IPS-15b (cell line): ENCODE results near the gene KCNK5.

Experiments
- H3K27me3 ChIP-seq: one replicate; pipeline ENCODE4 v1.6.1; 2013; ENCODE audit warnings: low read length; ENCODE audit not compliant: control insufficient read depth, insufficient read depth
- H3K36me3 ChIP-seq: one replicate; pipeline ENCODE4 v1.6.1; 2013; ENCODE audit warnings: low read length; ENCODE audit not compliant: control insufficient read depth, insufficient read depth
- H3K4me1 ChIP-seq: one replicate; pipeline ENCODE4 v1.6.1; 2013; ENCODE audit warnings: mild to moderate bottlenecking, low read length; ENCODE audit not compliant: control insufficient read depth, insufficient read depth
- H3K4me3 ChIP-seq: one replicate; pipeline ENCODE4 v1.5.1; 2013; ENCODE audit warnings: low read depth, low read length
- H3K9ac ChIP-seq: one replicate; pipeline ENCODE4 v1.6.1; 2013; ENCODE audit warnings: low read depth, mild to moderate bottlenecking, low read length
- H3K9me3 ChIP-seq: one replicate; pipeline ENCODE4 v1.6.1; 2013; ENCODE audit warnings: mild to moderate bottlenecking, low read length; ENCODE audit not compliant: control insufficient read depth, insufficient read depth

KCNK5 gene

DNA sequence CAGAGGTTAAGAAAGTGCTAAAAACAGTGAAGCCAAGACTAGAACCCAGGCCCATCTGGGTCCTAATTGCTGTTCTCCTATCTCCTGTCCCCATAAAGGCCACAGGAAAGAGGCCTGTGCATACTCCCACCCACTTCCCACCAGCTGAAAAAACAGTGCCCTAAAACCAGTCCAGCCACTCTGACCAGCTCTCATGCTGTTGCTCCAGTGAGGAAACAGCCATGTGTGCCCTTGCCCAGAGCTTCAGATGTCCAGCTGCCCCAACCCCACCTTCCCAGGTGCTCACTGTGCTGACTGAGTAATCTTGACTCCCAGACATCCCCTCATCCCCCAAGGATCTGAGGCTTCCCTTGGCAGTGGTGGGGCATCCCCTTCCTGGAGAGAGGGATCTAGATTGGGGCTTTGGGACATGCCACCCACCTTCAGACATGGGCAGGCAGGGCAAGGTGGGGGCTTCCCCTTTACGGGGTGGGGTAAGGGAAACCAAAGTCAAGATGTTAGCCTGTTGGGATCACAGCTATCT, 28.7 kb downstream of the KCNK5 start:
- H3K36me3 ChIP-seq = peaks cover 4% of the 10 kb centered on the region
- H3K9ac ChIP-seq = no peak overlapping the region
- H3K4me1 ChIP-seq = peaks cover 17% of the 10 kb centered on the region
- no peak overlapping the region for H3K4me3 ChIP-seq
- H3K27me3 ChIP-seq = no peaks in the 10 kb centered on the region
- no peaks in the 10 kb centered on the region for H3K9me3 ChIP-seq

DNA sequence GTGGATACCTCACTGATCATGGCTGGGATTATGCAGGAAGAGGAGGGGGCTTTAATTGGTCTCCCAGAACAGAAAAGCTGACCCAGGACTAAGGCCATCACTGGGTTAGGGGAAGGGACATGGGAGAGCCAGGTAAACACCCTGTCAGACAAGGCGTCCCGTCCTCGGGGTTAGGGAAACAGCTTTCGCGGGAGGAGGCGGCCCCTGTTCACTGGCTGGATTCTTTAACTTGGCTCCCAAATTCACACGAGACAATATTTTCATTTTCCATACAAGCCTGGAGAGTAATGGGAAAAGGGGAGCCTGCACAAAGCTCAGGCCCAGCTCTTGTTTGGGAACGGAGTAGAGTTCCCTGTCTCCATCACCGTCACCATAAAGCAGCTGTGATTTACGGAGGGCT, 29.3 kb downstream of the KCNK5 start:
- H3K4me1 ChIP-seq = peaks cover 13% of the 10 kb centered on the region
- peaks cover 10% of the 10 kb centered on the region for H3K36me3 ChIP-seq
- H3K27me3 ChIP-seq = no peaks in the 10 kb centered on the region
- no peak overlapping the region for H3K9ac ChIP-seq
- no peaks in the 10 kb centered on the region for H3K9me3 ChIP-seq
- no peak overlapping the region for H3K4me3 ChIP-seq

DNA sequence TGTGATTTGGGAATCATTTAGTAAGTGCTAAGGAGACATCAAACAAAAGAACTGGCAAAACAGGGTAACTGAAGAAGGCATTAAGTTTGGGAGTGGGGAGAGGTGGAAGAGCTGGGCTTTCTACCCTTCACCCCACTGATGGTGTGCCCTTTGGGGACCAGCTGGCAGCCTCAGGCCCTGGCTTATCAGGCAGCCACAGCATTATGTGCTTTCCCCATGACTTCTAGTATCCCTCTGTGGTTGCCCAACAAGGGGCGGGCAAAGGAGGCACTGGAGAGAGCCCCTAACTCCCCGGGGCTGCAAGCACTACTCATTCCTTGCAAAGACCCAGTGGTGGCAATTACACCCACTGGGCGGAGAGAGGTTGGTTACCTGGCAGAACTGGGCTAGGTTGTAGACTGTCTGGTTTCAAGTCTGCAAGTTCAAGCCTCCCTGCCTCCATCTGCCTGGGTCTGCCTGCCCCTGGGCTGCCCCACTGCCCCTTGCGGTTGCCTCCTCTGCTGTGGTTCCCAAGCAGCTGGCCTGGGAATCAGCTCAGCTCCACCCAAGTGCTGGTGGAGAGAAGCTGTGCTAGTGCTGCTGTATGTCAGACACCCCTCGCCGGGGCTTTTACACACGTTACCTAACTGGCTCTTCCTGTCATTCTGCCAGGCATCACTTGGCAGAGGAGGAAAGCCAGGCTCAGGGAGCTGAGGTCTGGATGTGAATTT, 29.9 kb downstream of the KCNK5 start:
- Histone ChIP-seq H3K4me3 (no peak overlapping the region), H3K4me1 (peaks cover 9% of the 10 kb centered on the region), H3K27me3 (no peaks in the 10 kb centered on the region), H3K9me3 (no peaks in the 10 kb centered on the region), H3K9ac (no peak overlapping the region), H3K36me3 (peaks cover 11% of the 10 kb centered on the region)

DNA sequence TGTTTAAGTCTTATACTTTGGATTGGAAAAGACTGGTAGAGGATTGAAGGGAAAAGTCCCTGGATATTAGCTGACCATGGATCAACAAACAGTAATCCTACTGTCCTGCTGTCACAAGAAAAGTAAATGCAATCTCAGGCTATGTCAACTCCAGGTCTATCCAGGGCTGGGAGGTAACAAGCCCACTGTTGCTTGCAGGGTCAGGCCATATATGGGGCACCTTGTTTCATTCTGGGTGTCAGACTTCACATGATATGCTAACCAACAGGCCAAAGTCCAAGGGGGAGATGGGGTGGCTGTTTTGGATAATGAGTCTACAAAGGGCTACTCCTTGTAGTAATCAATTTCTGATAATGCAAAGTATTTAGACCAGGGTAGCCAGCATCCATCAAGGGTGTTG, 30.7 kb downstream of the KCNK5 start:
- H3K27me3 ChIP-seq = no peaks in the 10 kb centered on the region
- H3K4me1 ChIP-seq = peaks cover 2% of the 10 kb centered on the region
- peaks cover 17% of the 10 kb centered on the region for H3K36me3 ChIP-seq
- H3K9ac ChIP-seq = no peak overlapping the region
- no peak overlapping the region for H3K4me3 ChIP-seq
- no peaks in the 10 kb centered on the region for H3K9me3 ChIP-seq

DNA sequence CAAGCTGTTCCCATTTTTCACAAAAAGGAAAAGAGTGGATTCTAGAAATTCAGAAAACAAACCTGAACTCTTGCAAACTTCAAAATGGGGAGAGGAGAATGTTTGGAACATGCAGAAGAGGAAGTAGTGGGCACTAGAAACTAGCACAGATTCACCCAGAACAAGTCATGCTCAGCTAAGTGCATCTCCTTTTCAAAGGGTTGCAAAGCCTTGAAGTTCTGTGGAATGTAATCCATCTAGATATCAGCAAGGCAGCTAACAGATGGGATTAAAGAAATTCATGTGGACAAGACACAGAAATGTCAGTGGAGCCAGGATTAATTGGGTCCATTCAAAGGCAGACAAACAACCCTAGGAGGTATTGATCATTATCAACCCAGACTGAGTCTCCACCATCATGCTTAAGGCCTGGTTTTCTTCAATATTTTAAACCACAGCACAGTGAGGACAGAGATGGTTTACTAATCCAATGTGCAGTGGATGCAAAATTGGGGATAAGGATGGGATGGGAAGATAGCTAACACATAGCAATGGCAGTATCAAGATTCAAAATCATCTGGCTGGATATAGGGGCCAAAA, 31.3 kb downstream of the KCNK5 start:
- Histone ChIP-seq H3K27me3 (no peaks in the 10 kb centered on the region), H3K9me3 (no peaks in the 10 kb centered on the region), H3K4me1 (no peaks in the 10 kb centered on the region), H3K9ac (no peak overlapping the region), H3K4me3 (no peak overlapping the region), H3K36me3 (peaks cover 19% of the 10 kb centered on the region)

DNA sequence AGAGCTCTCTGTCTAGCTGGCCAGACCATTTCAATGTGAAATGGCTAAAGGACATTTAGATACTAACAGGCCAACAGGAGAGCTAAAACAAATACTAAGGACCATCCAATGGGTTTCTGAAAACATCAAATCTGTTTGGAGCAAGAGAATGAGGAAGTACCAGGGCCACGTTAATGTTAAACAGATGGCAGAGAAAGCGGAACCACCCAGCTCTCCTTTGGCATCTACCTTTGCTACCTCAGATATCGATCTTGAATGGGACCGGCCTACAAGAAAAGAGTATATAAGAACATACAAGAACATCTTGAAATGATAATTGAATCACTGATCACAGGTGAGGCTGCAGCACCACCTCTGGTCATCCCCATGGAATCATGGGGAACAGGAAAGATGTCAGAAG, 31.8 kb downstream of the KCNK5 start:
- Histone ChIP-seq H3K36me3 (peaks cover 19% of the 10 kb centered on the region), H3K4me1 (no peaks in the 10 kb centered on the region), H3K4me3 (no peak overlapping the region), H3K9ac (no peak overlapping the region), H3K9me3 (no peaks in the 10 kb centered on the region), H3K27me3 (no peaks in the 10 kb centered on the region)

DNA sequence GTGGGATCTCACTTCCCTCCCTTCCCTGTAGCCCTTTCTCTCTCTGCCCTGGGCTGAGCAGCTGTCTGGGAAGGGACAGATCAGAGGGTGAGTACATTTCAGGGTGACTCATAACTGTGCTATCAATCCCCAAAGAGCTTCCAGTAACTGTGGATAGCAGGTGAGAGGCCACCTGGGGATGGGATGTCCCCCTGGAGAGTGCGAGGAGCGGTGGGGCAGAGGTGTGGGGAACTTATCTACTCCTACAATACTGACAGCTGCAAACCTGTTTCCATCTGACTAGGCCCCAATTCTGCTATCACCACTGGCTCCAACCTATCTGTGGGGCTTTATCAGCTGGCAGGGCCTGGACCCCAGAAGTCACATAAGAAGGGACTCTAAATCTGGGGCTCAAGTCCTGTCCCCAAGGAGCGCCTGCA, 32.6 kb downstream of the KCNK5 start:
- Histone ChIP-seq H3K27me3 (no peaks in the 10 kb centered on the region), H3K4me3 (no peak overlapping the region), H3K36me3 (peaks cover 19% of the 10 kb centered on the region), H3K9ac (no peak overlapping the region), H3K4me1 (no peaks in the 10 kb centered on the region), H3K9me3 (no peaks in the 10 kb centered on the region)

DNA sequence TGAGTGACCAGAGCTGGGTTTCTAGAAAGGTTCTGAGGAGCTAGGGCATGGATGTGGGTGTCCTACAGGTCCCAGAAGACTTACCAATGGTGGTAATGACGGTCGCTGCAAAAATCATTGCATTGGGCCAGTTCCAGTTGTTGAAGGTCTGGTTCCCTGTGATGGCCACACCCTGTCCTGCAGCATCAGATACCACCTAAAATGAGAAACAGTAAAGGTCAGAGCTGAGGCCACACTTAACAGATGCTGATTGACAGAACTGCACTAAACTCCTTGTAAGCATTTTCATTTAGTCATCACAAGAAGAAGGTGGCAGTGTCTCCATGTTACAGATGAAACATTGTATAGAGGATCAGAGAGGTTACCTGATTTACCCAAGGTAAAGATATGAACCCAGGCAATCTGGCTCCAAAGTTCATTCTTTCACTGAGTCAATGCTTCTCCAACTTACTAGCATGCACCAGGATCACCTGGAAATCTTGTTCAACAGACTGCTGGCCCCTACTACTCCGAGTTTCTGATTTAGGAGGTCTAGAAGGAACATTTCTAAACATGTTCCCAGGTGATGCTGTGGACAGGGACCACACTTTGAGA, 33.4 kb downstream of the KCNK5 start:
- H3K9me3 ChIP-seq = no peaks in the 10 kb centered on the region
- no peaks in the 10 kb centered on the region for H3K4me1 ChIP-seq
- peaks cover 24% of the 10 kb centered on the region for H3K36me3 ChIP-seq

DNA sequence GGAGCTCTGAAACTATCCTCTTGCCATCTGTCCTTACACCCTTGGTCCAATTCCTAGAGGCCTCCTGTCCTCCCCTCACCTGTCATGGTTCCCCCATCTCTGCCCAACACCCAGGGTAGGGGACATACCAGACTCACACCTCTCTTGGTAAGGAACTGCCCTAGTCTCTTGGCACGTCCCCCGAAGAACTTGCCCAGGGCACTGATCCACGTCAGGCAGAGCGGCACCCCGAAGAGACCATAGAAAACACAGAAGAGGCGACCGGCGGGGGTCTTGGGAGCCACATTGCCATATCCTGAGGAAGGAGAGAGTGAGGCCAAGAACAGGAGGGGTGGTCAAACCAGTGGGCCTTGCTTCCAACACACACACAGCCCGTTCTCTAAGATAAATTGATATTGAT, 34.8 kb downstream of the KCNK5 start:
- H3K9me3 ChIP-seq = no peaks in the 10 kb centered on the region
- no peak overlapping the region for H3K4me3 ChIP-seq
- no peaks in the 10 kb centered on the region for H3K27me3 ChIP-seq
- H3K36me3 ChIP-seq = peaks cover 36% of the 10 kb centered on the region
- no peak overlapping the region for H3K9ac ChIP-seq
- no peaks in the 10 kb centered on the region for H3K4me1 ChIP-seq

More for the DNA sequence above, 33.4 kb downstream of the KCNK5 start:
- H3K9ac ChIP-seq = no peak overlapping the region
- no peak overlapping the region for H3K4me3 ChIP-seq
- H3K27me3 ChIP-seq = no peaks in the 10 kb centered on the region

DNA sequence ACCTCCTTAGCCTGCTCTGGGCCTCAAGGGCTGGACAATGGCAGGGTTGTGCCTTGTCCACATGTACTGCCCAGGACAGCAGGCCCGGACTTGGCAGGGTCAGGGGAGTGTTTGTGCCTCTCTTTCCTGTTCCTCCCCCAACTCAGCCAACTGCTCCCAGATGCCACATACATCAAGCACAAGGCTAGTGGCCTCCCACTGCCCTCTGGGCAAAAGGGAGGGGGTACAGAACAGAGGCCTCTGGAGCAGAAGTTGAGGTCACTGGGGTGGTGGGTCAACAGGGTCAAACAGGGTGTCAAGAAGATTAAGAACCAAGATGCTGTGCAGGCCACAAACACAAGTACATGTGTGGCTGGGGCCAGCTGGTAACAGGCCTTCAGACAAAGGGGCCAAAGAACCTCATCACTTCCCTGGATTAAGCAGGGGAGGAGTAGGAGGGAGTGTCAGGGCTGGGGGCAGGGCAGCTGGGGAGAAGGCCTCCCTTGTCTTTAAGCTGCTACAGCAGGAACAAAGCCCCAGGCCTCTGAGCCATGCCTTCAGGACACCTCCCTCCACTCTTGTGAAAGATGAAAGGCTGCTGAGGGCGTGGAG, 36.0 kb downstream of the KCNK5 start:
- H3K27me3 ChIP-seq = no peaks in the 10 kb centered on the region
- H3K9ac ChIP-seq = no peak overlapping the region
- no peak overlapping the region for H3K4me3 ChIP-seq
- H3K9me3 ChIP-seq = no peaks in the 10 kb centered on the region
- no peaks in the 10 kb centered on the region for H3K4me1 ChIP-seq
- peaks cover 41% of the 10 kb centered on the region for H3K36me3 ChIP-seq

DNA sequence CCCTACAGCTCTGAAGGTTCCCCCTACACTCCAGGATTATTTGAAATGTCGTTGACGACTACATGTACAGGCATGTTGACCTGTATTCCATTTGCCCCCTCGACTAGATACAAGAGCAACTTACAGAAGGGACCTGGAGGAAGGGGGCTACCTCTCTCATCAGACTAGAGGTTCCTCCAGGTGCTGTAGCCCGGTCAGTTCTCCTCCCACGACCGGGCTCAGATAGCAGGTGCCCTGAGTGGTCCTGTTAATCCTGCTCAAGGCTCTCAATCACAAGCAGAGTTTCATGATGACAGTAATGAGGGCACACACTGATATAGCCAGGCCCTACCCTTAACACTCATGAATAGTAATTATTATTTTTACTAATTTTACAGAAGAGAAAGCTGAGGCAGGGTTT, 36.5 kb downstream of the KCNK5 start:
- no peaks in the 10 kb centered on the region for H3K4me1 ChIP-seq
- no peaks in the 10 kb centered on the region for H3K27me3 ChIP-seq
- peaks cover 41% of the 10 kb centered on the region for H3K36me3 ChIP-seq
- H3K9me3 ChIP-seq = no peaks in the 10 kb centered on the region
- H3K4me3 ChIP-seq = no peak overlapping the region
- no peak overlapping the region for H3K9ac ChIP-seq
